Osteocyte (in vitro differentiated cells): ENCODE results near the gene IGSF21. TPM values are rescaled to one million over a fixed set of nuclear protein-coding genes. Genes with fewer than 3 reads are reported as not detected.

Experiments
- DNase-seq: peaks from one replicate; pipeline ENCODE4 v3.0.0; 2021; ENCODE audit warnings: mixed read lengths; ENCODE audit not compliant: unreplicated experiment; ENCODE audit errors: extremely low spot score
- H3K27ac Mint-ChIP-seq: one replicate; pipeline ENCODE4 v1.8.0; 2021; ENCODE audit warnings: mild to moderate bottlenecking, mixed read lengths; ENCODE audit not compliant: unreplicated experiment
- H3K27me3 Mint-ChIP-seq: one replicate; pipeline ENCODE4 v1.8.0; 2021; ENCODE audit warnings: mixed read lengths; ENCODE audit not compliant: unreplicated experiment
- H3K36me3 Mint-ChIP-seq: one replicate; pipeline ENCODE4 v1.8.0; 2021; ENCODE audit warnings: mixed read lengths; ENCODE audit not compliant: unreplicated experiment
- H3K4me1 Mint-ChIP-seq: one replicate; pipeline ENCODE4 v1.8.0; 2021; ENCODE audit warnings: mixed read lengths; ENCODE audit not compliant: unreplicated experiment
- H3K4me3 Mint-ChIP-seq: one replicate; pipeline ENCODE4 v1.8.0; 2021; ENCODE audit warnings: mild to moderate bottlenecking, moderate library complexity, mixed read lengths; ENCODE audit not compliant: unreplicated experiment
- H3K9me3 Mint-ChIP-seq: one replicate; pipeline ENCODE4 v1.8.0; 2021; ENCODE audit warnings: mixed read lengths; ENCODE audit not compliant: unreplicated experiment
- total RNA-seq: library from RNA; stranded (reverse); gene quantifications from 2 replicates; pipeline ENCODE4 v1.2.1, GENCODE V29; 2021
- TF ChIP-seq, protein P1 (sequence below): fragments of 200-600 bp; sonication (generic); IDR thresholded peaks from 2 replicates; pipeline ENCODE4 v1.5.0; 2021; ENCODE audit warnings: antibody characterized with exemption, mild to moderate bottlenecking, moderate library complexity

IGSF21 gene
- total RNA-seq, 1 donor from 2014 or later = not detected

DNA sequence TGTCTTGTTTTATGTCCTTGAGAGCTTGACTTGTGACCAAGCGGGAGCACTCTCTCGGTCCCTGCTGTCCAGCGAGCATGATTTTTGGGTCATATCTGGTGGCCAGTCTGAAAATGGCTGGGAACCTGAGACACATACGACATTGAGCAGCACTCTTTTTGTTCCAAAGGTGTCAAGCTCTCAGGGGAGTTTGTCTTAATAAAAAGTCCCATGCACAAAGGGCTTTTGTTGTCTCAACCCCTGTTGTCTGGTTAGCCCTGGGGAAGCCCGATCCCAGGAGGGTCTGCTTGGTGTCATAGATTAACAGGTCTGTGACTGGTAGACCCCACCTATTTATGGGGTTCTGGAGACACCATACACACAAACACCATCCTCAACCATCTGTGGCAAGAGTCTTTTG lies 315.4 kb downstream of the IGSF21 start:
- no peak for DNase-seq
- H3K36me3 Mint-ChIP-seq = no peaks in the 10 kb centered on the region
- peaks cover 20% of the 10 kb centered on the region for H3K9me3 Mint-ChIP-seq
- no peaks in the 10 kb centered on the region for H3K27me3 Mint-ChIP-seq
- TF ChIP-seq, protein P1, sequence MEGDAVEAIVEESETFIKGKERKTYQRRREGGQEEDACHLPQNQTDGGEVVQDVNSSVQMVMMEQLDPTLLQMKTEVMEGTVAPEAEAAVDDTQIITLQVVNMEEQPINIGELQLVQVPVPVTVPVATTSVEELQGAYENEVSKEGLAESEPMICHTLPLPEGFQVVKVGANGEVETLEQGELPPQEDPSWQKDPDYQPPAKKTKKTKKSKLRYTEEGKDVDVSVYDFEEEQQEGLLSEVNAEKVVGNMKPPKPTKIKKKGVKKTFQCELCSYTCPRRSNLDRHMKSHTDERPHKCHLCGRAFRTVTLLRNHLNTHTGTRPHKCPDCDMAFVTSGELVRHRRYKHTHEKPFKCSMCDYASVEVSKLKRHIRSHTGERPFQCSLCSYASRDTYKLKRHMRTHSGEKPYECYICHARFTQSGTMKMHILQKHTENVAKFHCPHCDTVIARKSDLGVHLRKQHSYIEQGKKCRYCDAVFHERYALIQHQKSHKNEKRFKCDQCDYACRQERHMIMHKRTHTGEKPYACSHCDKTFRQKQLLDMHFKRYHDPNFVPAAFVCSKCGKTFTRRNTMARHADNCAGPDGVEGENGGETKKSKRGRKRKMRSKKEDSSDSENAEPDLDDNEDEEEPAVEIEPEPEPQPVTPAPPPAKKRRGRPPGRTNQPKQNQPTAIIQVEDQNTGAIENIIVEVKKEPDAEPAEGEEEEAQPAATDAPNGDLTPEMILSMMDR = no peak
- no peaks in the 10 kb centered on the region for H3K4me1 Mint-ChIP-seq
- no peak overlapping the region for H3K4me3 Mint-ChIP-seq
- H3K27ac Mint-ChIP-seq = no peak overlapping the region

GRCh38 chr1:18426580-18426979 lies 319.0 kb downstream of the IGSF21 start:
- no peak overlapping the region for H3K27ac Mint-ChIP-seq
- H3K4me3 Mint-ChIP-seq = no peak overlapping the region
- H3K36me3 Mint-ChIP-seq = no peaks in the 10 kb centered on the region
- no peaks in the 10 kb centered on the region for H3K4me1 Mint-ChIP-seq
- DNase-seq = no peak
- TF ChIP-seq, protein P1 = no peak
- H3K9me3 Mint-ChIP-seq = peaks cover 11% of the 10 kb centered on the region
- H3K27me3 Mint-ChIP-seq = no peaks in the 10 kb centered on the region
